HG03442 (cell line): Measurements from ENCODE around the gene DISC1.
A peak's percentile ranks its signal among the peaks of the same experiment; 100 is the strongest.

Experiments used
- ATAC-seq: cut with Tn5 transposase; IDR thresholded peaks from one replicate; pipeline ENCODE4 v1.9.1; 2021; ENCODE audit warnings: mild to moderate bottlenecking, moderate library complexity; ENCODE audit not compliant: unreplicated experiment

The DISC1 gene

DNA sequence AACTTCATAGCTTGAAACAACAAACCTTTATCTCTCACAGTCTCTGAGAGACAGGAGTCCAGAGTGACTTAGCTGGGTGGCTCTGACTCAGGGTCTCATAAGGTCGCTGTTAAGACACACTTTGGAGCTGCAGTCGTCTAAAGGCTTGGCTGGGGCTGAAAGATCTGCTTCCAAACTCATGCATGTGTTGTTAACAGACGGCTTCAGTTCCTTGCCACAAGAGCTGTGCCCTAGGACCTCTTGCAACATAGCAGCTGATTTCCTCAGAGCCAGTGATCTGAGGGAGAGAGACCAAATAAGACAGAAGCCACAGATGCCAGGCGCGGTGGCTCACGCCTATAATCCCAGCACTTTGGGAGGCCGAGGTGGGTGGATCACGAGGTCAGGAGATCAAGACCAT lies 176.8 kb downstream of the DISC1 start:
- no peak for ATAC-seq

DNA sequence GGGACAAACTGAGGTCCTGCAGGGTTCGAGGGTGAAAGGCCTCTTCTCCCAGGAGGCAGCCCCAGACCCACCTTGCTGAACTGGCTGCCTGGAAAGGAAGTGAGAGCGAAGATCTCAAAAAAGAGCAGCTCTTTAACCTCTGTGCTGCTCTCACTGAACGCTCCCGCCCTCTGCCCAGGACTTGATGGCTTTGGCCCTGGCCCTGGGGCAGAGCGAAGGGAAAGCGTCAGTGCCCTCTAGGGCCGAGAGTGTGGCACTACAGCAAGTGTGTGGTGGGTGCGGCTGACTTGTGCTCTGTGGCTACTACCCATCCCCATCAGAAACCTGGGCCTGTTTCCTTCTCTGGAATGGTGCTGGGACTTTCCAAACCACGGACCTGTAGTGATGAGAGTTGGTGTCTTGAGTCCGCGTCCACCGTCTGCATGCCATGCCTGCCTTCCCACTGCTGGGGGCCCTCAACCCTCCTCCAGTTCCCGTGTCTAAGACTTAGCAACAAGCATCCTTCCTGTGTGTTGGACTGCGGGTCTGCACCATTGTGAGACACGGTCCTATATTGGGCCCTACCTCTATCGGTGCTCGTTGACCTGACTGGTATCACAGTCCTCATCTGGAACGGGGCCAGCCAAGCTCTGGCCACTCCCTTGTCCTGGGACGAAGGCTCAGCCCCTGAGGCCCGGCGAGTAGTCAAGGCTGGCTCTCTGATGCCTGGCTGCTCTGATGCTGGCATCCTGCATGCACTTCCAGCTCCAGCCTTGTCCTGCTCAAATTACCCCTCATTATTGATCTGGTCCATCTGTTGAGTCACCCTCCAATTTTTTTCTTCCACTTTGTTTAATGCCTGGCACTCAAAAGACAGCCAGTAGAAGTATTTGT lies 180.3 kb downstream of the DISC1 start:
- ATAC-seq = peak; percentile 96

DNA sequence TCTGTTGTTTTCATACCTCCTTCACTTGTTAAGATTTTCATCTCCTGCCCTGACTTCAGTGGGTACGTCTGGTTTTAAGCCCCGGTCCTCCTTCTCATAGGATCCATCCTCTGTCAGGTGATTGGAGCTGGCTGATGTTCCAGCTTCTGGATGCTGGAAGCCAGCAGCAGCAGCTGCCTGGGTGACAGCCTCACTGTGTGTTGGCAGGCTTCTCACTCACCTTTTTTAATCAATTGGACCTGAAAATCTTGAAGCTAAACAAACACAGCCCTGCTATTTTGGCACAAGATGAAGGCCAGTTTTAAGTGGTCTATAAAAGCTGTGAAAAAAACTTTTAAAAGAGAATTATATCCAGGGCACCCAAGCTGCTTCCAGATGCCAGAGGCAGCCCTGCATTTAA lies 181.0 kb downstream of the DISC1 start:
- no peak for ATAC-seq

DNA sequence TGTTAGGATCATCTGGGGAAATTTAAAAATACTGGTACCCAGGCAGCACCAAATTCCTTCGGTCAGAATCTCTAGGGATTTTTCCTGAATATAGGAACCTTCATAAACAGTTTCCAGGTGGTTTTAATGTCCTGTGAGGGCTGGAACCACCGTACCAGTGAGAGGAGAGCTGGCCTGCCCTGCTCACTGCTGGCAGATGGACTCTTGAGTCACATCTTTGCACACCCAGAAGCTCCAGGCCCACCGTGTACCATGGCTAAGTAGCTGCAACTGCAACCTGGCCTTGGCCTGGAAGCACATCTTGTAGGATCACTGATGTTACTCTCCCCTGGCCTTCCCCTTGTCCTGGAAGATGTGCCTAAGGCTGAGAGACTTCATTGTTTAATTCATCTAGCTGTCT lies 181.5 kb downstream of the DISC1 start:
- no peak for ATAC-seq

DNA sequence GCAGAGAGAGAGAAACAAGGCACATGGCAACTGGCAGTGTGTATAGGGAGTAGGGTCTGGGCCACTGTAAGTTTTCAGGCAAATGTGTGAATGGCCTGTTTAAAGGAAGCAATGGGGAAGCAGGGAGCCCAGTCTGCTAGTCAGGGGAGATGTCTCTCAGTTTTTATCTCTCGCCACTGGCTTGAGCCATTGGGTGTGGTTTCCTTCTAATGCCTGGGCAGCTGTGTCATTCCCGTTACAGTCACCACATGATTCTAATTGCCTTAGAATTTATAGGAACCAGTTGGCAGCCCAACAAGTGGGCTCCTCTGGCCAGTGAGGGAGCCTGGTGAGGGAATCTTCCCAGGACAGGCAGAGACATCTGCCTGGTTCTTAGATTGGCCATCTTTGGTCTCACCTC lies 182.4 kb downstream of the DISC1 start:
- no peak for ATAC-seq

DNA sequence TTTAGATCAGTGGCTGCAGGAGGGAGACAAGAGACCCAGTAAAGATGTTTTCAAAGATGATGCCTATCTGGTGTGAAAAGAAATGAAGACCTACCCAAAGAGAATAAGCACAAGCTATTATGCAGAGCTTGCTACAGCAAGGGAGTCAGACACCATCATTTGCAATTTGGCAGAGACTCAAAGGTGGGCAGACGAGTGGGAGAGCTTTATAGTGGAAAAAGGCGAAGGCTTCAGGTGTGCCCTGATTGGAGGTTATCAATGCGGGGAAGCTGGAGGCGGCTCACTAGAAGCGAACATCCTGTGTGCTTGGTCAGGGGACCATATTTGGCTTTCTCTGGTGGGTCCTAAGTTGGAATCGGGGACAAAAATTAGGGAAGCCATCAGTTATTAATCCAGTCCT lies 183.8 kb downstream of the DISC1 start:
- ATAC-seq = no peak

DNA sequence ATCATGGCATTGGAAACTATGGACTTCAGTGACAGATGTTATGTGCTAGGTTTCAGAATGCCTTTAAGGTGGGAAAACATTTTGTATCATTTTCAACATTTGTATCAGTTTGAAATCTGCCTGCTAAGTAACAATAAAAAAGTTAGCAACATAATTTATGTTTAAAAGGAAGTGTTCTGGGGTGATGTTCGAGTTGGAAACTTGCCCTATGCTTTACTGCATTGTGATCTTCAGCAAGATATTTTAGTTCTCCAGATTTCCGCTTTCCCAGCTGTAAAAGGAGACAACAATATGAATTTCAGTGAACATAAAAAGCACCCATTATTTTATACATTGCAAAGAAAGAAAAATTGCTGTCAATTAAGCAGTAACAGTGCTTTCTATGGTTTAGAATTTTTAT lies 187.4 kb downstream of the DISC1 start:
- no peak for ATAC-seq

DNA sequence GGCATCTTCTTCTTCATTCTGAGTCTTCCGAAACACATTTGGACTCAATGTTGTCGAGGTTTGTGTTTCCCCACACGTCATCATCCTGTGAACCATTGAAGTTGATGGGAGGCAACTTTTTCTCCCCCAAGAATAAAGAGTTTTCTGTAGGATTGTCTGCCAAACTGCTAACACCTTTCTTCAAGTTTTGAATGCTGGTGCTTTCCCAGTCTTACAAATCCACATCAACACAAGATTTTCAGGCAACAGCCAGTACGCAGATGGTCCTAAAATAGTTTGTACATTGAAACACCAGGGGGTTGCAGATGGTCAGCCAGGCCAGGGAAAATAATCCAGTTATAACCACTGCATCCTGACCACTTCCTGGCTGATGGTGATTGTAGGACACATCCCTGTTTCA lies 187.9 kb downstream of the DISC1 start:
- no peak for ATAC-seq

DNA sequence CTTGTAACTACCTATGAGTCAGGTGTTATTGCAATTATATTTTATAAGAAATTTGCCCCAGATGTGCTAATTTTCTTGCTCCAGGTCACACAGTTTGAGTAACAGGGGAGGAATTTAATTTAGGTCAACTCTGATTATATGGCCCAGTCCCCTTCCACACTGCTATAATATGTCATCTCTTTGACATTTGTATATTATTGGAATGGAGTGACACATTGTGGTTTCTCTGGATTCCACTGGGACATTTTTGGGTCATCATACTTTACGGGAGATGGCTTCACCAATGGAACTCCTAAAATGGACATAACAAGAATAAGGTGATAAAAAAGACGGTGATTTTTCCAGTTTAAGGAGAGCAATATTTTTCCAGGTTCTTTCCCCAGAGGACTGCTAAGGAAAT lies 191.2 kb downstream of the DISC1 start:
- ATAC-seq = no peak

DNA sequence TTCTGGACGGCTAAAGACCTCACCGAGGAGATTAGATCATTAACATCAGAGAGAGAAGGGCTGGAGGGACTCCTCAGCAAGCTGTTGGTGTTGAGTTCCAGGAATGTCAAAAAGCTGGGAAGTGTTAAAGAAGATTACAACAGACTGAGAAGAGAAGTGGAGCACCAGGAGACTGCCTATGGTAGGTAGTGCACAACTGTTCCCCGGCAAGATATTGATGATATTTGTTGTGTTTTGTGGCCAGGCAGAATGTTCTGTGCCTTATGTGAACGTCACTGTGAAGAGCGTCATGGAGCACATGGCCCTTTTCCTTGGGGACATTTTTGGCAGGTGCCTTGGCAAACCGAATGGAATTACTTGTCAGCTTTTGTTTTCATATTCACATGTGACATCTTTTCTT lies 191.7 kb downstream of the DISC1 start:
- ATAC-seq = no peak

DNA sequence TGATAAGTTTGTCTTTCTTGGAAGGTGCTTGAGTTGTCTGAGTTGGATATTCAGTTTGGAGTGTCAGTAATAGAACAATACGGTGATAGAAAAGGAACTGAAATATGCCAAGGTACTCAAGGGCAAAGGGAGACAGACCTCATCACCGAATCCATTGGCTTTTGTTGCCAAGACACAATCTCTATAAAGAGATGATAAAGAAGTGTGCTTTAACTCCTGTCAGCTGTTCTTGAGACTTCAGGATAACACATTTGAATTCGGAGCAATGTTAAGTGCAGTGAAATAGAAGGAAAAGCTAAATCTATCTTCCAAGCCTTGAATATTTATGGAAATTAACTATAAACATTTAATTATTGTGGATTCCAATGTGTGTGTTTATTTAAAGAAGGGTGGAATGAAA lies 194.7 kb downstream of the DISC1 start:
- no peak for ATAC-seq

DNA sequence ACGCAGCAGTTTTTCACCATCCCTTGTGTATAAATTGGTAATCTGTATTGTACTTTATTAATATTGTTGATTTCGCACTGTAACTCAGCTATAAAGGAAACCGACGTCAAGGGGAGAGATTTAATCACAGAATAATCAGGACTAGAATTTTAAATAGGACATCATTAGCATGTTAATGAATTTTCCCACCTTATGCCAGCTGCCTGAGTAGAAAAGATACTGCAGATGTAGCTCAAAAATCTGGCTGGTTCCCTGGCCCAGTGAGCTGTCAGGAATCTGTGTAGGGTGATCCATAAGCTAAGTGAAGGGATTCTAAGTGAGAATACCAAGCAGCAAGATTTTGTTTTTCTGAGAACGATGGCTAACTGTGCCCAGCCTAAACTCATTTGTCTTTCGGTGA lies 195.5 kb downstream of the DISC1 start:
- no peak for ATAC-seq

DNA sequence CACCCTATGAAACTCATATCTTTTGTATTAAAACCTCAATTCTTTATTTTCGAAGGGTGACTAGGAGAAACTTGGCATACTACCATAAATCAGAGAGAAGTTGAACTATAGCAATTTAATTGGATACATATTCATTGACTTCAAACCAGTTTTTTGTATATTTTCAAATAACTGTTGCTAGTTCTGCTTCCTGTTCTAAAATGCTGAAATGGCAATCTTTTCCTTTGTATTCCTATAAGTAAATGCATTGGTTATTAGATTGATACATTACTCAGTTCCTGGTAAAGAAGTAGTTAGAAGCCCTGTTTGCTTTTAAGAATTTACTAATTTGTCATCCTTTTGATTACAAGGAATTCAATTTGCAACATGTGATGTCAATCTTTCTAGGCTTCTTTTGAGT lies 200.0 kb downstream of the DISC1 start:
- no peak for ATAC-seq

DNA sequence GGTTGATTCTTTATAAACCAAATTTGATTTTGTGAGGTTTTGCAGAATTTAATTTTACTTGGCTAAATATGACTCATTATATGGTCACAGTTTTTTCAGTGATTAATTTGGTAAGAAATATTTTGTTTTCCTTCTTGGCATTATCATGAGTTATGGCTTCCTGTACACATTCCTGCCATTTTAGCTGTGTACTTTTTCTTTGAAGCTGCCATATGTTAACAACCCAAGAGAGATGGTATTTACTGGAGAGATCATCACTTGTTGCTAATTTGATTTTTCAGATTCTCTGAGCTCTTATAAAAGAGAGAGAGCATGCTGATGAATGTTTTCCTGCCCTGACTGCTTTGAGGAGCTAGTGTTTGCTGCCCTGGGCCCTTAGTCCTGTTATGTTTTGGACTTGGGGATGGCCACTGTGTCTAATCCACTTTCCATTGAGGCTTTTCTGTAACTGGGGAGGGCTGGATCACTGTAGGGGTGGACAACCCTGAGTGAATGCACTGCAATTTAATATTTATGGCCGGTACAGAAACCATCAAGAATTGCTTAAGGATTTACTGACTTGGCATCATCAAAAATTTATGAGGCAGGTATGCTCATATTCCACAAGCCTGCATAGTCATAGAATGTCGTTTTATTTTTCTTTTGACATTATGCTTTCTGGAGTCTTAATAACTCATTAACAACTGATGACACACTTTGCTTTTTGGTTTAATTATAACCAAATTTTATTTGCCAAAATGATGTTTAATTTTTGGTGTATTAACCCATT lies 200.9 kb downstream of the DISC1 start:
- no peak for ATAC-seq

DNA sequence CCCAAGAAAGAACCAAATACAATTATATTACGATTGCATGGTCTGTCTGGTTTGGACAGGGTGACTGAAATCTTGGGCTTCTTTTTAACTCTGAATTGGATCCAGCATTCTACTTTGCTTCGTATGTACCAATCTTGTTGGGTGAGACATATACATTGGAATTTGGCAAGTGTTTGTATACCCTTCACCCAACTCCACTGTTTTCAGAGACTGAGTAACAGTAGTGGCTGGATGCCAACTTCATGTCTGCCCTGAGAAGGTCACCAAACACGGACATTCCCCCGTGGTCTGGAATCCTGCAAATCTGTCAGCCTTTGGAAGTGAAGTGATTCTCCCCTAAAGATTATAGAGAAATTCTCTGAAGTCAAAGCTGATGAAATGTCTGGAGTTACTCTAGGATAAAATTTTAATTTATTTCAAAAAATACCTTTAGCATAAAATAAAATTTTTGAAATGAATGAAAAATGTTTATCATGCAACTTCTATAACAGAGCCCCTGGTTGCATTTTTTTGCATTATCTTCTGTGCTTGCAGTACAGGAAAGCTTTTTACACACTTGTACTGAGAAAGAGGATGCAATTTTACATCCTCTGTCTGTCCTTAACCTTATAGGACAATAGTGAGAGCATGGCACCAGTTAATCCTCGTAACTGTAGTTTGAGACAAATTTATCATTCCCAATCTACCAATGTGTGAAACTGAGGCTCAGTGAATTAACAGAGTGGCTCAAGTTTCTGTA lies 201.8 kb downstream of the DISC1 start:
- no peak for ATAC-seq

DNA sequence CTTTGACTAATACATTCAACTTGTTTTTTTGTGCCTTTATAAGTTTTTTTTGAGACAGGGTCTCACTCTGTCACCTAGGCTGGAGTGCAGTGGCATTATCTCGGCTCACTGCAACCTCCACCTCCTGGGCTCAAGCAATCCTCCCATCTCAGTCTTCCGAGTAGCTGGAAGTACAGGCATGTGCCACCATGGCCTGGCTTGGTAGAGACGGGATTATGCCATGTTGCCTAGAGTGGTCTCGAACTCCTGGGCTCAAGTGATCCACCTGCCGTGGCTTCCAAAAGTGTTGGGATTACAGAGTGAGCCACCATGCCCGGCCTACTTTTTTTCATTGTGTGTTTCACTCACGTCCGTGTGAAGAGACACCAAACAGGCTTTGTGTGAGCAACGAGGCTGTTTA lies 202.7 kb downstream of the DISC1 start:
- ATAC-seq = no peak

DNA sequence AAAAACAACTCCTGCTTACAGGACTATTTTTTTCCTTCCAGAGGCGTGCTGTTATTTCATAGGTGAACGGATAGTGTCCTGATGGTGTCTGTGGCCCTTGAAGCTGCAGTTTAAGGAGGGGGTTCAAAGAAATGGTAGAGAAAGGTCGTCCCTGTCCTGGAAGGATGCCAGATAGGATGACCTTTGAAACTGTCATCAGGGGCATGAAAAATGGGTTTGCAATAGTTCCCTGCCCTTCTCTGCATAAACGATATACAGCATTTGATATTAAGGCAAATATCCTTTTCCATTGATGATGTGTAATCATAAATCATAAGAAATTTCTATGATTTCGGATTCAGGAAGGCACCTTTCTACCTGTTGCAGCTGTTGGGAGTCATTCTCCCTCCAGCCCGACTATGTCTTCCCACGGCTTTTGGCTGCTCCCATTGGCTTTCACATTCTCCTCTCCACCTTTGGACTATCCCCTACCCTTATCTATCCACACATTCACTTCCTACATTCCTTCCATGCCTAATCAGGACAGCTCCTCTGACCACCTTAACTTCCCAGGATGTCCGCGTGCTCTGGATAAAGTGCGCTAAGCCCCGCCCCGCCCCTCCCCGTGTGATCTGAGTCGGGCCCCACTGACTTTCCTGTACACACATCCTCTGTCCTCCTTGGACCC lies 209.8 kb downstream of the DISC1 start:
- no peak for ATAC-seq

DNA sequence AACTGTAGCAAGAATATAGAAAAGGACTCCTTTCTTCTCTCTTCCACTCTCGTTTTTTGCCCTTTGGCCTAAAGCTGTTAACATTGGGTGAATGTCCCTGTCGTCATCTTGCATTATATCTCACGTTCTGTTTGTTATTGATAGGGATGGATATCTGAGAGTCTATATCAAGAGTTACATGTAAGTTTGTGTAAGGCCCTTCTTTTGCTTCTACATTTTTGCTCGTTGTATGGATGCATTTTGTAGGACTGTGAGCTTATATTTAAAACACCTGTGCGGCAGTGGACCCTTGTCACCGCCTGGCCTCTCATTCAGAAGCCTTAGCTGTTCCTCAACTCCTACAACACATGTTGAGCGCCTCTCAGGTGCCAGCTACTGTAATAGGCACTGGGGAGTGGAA lies 211.9 kb downstream of the DISC1 start:
- ATAC-seq = no peak

DNA sequence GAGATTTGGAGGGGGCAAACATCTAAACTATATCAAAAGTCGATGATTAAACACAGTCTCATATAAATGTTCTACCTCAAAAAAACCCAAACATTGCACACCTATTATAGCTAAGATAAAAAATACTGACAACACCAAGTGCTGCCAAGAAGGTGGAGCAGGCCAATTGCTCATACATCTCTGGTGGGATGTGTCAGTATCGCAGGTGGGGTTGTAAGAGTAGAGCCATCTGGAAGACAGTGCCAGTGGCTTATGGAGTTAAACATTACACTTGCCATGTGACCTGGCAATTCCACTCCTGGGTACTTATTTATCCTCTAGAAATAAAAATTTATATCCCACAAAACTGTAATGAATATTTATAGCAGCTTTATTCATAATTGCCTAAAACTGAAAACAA lies 213.4 kb downstream of the DISC1 start:
- no peak for ATAC-seq

DNA sequence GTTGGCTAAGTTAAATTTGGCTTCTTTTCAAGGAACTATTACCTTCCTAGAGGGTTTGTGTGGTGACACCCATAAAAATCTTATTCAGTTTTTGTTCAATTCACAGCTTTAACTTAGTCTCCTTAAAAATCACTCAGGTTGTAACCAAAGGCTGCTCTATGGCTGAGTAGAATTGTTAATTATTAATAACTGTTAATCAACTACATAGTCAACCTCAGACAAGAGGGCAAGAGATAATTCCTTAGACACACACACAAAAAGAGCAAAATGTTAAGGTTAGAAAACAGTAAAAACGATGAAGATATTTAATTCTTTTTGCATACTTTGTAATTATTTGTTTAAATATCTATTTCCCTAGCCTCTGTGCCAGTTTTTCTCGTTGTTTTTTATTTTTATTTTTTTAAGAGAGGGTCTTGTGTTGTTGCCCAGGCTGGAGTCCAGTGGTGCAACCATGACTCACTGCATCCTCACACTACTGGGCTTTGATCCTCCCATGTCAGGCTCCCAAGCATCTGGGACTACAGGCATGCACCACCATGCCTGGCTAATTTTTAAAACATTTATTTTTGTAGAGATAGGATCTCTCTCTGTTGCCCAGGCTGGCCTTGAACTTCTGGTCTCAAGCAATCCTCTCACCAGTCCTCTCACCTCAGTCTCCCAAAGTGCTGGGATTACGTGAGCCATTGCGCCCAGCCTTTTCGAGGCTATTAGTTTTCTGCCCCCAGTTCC lies 215.2 kb downstream of the DISC1 start:
- no peak for ATAC-seq
